Lower lobe of right lung (tissue), 2 donors: ENCODE results near the gene ENOX2. TPM values are rescaled to one million over a fixed set of nuclear protein-coding genes. Genes with fewer than 3 reads are reported as not detected.

Source experiments
- ATAC-seq, 2 donors: fragments of 200-7000 bp; cut with Tn5 transposase; one replicate each; pipeline ENCODE4 v1.9.1; 2020 to 2022; ENCODE audit warnings: mild to moderate bottlenecking in 2 of 2, moderate library complexity in 2 of 2
- DNase-seq: peaks from one replicate; pipeline ENCODE4 v3.0.0-alpha.2; 2020
- H3K27ac ChIP-seq: fragments of 200-600 bp; one replicate; pipeline ENCODE4 v1.8.0; 2022
- H3K27me3 ChIP-seq: fragments of 200-600 bp; one replicate; pipeline ENCODE4 v1.8.0; 2022; ENCODE audit warnings: low read depth
- H3K36me3 ChIP-seq: fragments of 200-600 bp; one replicate; pipeline ENCODE4 v1.8.0; 2022; ENCODE audit warnings: mild to moderate bottlenecking
- H3K4me1 ChIP-seq: fragments of 200-600 bp; one replicate; pipeline ENCODE4 v1.8.0; 2022
- H3K4me3 ChIP-seq: fragments of 200-600 bp; one replicate; pipeline ENCODE4 v1.8.0; 2022; ENCODE audit warnings: mild to moderate bottlenecking
- H3K9me3 ChIP-seq: fragments of 200-600 bp; one replicate; pipeline ENCODE4 v1.8.0; 2022
- CTCF ChIP-seq: fragments of 200-600 bp; IDR thresholded peaks from one replicate; pipeline ENCODE4 v1.8.0; 2022; ENCODE audit warnings: antibody characterized with exemption, mild to moderate bottlenecking
- intact Hi-C: fragments of 100-400 bp; cut with DNase I; formaldehyde crosslinking; loops from one replicate; pipeline ENCODE4 v1.11.0; 2022
- total RNA-seq: library from RNA; stranded (reverse); fragmentation: NEBNext Ultra II Directional; extraction: Animal tissue kit (Norgen Biotek cat#: 25700); gene quantifications from one replicate; pipeline ENCODE4 v1.2.1, GENCODE V29; 2021
- donor health status: DM: no; HTN: yes; CAD: no; lungs with severe emphysema.

ENOX2 gene
- total RNA-seq, 1 donor from 2014 or later = 16.8 TPM

DNA sequence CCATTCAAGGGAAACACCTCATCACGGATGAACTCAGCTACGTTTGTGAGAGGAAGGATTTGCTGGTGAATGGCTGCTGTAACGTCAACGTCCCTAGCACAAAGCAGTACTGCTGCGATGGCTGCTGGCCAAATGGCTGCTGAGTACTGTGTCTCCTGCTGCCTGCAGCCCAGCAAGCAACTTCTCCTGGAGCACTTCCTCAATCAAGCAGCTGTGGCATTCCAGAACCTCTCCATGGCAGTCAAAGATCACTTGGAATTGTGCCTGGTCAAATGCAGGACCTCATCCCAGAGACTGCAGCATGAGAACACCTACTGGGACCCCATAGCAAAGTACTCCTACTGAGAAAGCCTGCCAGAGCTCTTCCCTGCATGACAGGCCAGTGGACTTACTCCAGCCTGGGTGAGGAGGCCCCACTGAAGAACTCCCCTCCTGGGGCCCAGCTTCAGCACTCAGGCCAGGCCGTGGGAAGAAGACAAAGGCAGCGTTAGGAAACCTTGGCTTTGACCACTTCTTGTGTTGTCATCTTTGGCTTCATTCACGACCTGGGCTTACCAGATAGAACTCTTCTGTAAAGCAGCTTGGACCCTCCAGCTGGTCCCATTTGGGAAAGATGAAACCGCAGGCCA, 256.9 kb downstream of the ENOX2 start:
- H3K9me3 ChIP-seq = no peaks in the 10 kb centered on the region
- DNase-seq (no peak), ATAC-seq (no peak)
- TF ChIP-seq CTCF = no peak
- H3K27ac ChIP-seq = no peak overlapping the region
- H3K4me3 ChIP-seq = no peak overlapping the region
- no peaks in the 10 kb centered on the region for H3K4me1 ChIP-seq
- H3K36me3 ChIP-seq = no peaks in the 10 kb centered on the region
- H3K27me3 ChIP-seq = no peaks in the 10 kb centered on the region
- intact Hi-C loops = no loop called here

GRCh38 chrX:130637591-130637990, 265.4 kb downstream of the ENOX2 start:
- no peak overlapping the region for H3K4me3 ChIP-seq
- no peaks in the 10 kb centered on the region for H3K9me3 ChIP-seq
- intact Hi-C loops = no loop called here
- ATAC-seq (no peak), DNase-seq (no peak)
- H3K27ac ChIP-seq = no peak overlapping the region
- H3K4me1 ChIP-seq = no peaks in the 10 kb centered on the region
- no peak for TF ChIP-seq CTCF
- H3K27me3 ChIP-seq = no peaks in the 10 kb centered on the region
- H3K36me3 ChIP-seq = peaks cover 3% of the 10 kb centered on the region

GRCh38 chrX:130636277-130636676, 266.7 kb downstream of the ENOX2 start:
- Histone ChIP-seq H3K4me1 (no peaks in the 10 kb centered on the region), H3K36me3 (peaks cover 3% of the 10 kb centered on the region)
- TF ChIP-seq CTCF = no peak

DNA sequence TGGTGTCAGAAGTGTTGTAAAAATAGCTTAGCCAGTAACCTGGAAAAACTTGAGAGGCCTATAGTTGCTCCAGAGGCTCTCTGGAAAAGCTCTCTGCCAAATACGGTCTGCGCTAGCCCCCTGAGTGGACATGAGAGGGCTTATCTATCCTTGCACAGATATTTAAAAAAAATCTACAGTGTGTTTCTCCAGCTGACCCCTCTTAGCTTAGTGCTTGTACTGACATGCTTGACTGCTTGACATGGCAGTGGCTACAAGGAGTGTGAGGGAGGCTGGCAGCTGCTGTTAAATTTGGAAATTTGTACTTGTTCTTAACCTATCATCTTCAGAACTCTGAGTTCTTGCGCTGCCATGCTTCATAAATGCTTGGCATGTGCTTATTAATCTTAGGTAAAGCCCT, 272.0 kb downstream of the ENOX2 start:
- H3K27ac ChIP-seq = no peak overlapping the region
- TF ChIP-seq CTCF = no peak
- H3K36me3 ChIP-seq = peaks cover 7% of the 10 kb centered on the region
- DNase-seq (no peak), ATAC-seq (no peak)
- no peaks in the 10 kb centered on the region for H3K27me3 ChIP-seq
- H3K4me3 ChIP-seq = no peak overlapping the region
- intact Hi-C loops = no loop called here
- no peaks in the 10 kb centered on the region for H3K4me1 ChIP-seq
- H3K9me3 ChIP-seq = no peaks in the 10 kb centered on the region

More at GRCh38 chrX:130636277-130636676, 266.7 kb downstream of the ENOX2 start:
- Histone ChIP-seq H3K27me3 (no peaks in the 10 kb centered on the region), H3K4me3 (no peak overlapping the region), H3K27ac (no peak overlapping the region), H3K9me3 (no peaks in the 10 kb centered on the region)
- DNase-seq (no peak), ATAC-seq (no peak)
- intact Hi-C loops = no loop called here

DNA sequence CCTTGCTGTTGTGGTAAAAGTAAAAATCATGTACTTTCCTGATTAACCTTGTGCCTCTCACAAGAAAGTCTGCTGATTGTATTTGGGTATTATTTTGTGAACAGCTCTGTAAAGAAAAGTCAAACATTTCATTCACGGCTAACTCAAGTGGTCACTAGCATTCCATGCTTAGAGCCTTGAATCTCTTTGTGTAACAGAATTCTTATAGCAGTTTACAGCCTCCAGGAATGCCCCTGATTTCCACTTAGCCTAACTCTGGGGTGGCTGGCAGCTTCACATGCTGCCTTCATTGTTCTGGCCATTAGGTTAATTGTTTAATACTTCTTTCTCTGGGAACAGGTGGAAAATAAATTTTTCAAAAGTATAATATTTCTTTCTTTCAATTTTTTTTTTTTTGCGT, 274.5 kb downstream of the ENOX2 start:
- intact Hi-C loops = no loop called here
- no peak for ATAC-seq
- DNase-seq = no peak
- no peaks in the 10 kb centered on the region for H3K9me3 ChIP-seq
- H3K27me3 ChIP-seq = no peaks in the 10 kb centered on the region
- H3K4me3 ChIP-seq = no peak overlapping the region
- H3K27ac ChIP-seq = no peak overlapping the region
- TF ChIP-seq CTCF = no peak
- no peaks in the 10 kb centered on the region for H3K4me1 ChIP-seq
- peaks cover 5% of the 10 kb centered on the region for H3K36me3 ChIP-seq
